Cardiac septum (tissue), 1 donor: ENCODE measurements around the gene ENPP3. TPM values are rescaled to one million over a fixed set of nuclear protein-coding genes. Genes with fewer than 3 reads are reported as not detected.

Experiments
- DNase-seq: peaks from one replicate; pipeline ENCODE4 v3.0.0-alpha.2; 2020; ENCODE audit warnings: low spot score
- intact Hi-C: fragments of 100-400 bp; cut with DNase I; formaldehyde crosslinking; loops from one replicate; pipeline ENCODE4 v1.14.0; 2022
- long read RNA-seq: library from polyadenylated mRNA; unstranded; transcript quantifications from one replicate; pipeline ENCODE4 v2.0.0, GENCODE V29; 2021
- total RNA-seq: library from RNA; stranded (reverse); fragmentation: NEBNext Ultra II Directional; extraction: Animal tissue kit (Norgen Biotek cat#: 25700); gene quantifications from one replicate; pipeline ENCODE4 v1.2.1, GENCODE V29; 2021
- donor health status: DM: no; HTN: no; CAD: no.

Gene ENPP3
- total RNA-seq, result 0.16 TPM
- long read RNA-seq, partial matches to known transcripts, result 1 of 1 reads
- long read RNA-seq, other reads (novel, unspliced or antisense), result 0 of 1 reads

GRCh38 chr6:131636880-131637792 is at the start of gene ENPP3:
Gene ENPP3 (plus strand): TSS chr6:131637302. CDS start chr6:131637385, 83 bp downstream.
- DNase-seq, result no peak
- intact Hi-C loops, result no loop called here

- intact Hi-C loops, result no loop called here
- no peak for DNase-seq
These were observed 49.2 kb upstream of the ENPP3 start for GRCh38 chr6:131587909-131588308.

- intact Hi-C loops, result no loop called here
- no peak for DNase-seq
These were observed 48.5 kb upstream of the ENPP3 start for GRCh38 chr6:131588643-131589042.

GRCh38 chr6:131592935-131593334 is 44.2 kb upstream of the ENPP3 start:
- DNase-seq, result no peak
- intact Hi-C loops, result no loop called here

GRCh38 chr6:131594074-131594473 is 43.0 kb upstream of the ENPP3 start:
- no peak for DNase-seq
- intact Hi-C loops, result no loop called here

- no peak for DNase-seq
- intact Hi-C loops, result no loop called here
These were observed 39.7 kb upstream of the ENPP3 start for GRCh38 chr6:131597446-131597845.

GRCh38 chr6:131600716-131601115 is 36.4 kb upstream of the ENPP3 start:
- intact Hi-C loops, result no loop called here
- no peak for DNase-seq

GRCh38 chr6:131602781-131603312 is 34.3 kb upstream of the ENPP3 start:
- intact Hi-C loops, result no loop called here
- DNase-seq, result no peak

GRCh38 chr6:131613296-131613925 is 23.7 kb upstream of the ENPP3 start:
- intact Hi-C loops, result no loop called here
- no peak for DNase-seq

GRCh38 chr6:131615275-131615674 is 21.8 kb upstream of the ENPP3 start:
- intact Hi-C loops, result no loop called here
- no peak for DNase-seq

GRCh38 chr6:131627724-131628682 is 9.1 kb upstream of the ENPP3 start, which contains the start of gene MED23:
Gene MED23 (minus strand): TSS chr6:131628242. CDS start chr6:131628049, 193 bp downstream.
- intact Hi-C loops, result no loop called here
- DNase-seq, result peak; percentile 97

GRCh38 chr6:131628726-131629125 is 8.4 kb upstream of the ENPP3 start:
- intact Hi-C loops, result no loop called here
- no peak for DNase-seq

GRCh38 chr6:131629651-131630050 is 7.5 kb upstream of the ENPP3 start:
- DNase-seq, result no peak
- intact Hi-C loops, result no loop called here

- no peak for DNase-seq
- intact Hi-C loops, result no loop called here
These were observed 5.3 kb upstream of the ENPP3 start for GRCh38 chr6:131631625-131632289.

GRCh38 chr6:131635384-131636340 is 1.4 kb upstream of the ENPP3 start:
- intact Hi-C loops, result no loop called here
- no peak for DNase-seq

- intact Hi-C loops, result no loop called here
These were observed 911 bp downstream of the ENPP3 start for GRCh38 chr6:131638013-131638412.

GRCh38 chr6:131640100-131640499 is 3.0 kb downstream of the ENPP3 start:
- DNase-seq, result no peak

More at GRCh38 chr6:131638013-131638412, 911 bp downstream of the ENPP3 start:
- DNase-seq, result no peak

GRCh38 chr6:131640576-131640975 is 3.5 kb downstream of the ENPP3 start:
- intact Hi-C loops, result no loop called here

More at GRCh38 chr6:131640100-131640499, 3.0 kb downstream of the ENPP3 start:
- intact Hi-C loops, result no loop called here

More at GRCh38 chr6:131640576-131640975, 3.5 kb downstream of the ENPP3 start:
- DNase-seq, result no peak
